Calu3 (cell line): ENCODE measurements around the gene DCAF4. TPM values are rescaled to one million over a fixed set of nuclear protein-coding genes. Genes with fewer than 3 reads are reported as not detected.
"Not testable (repeated sequence)": the region's sequence is repeated elsewhere in the genome, so short reads cannot be mapped to it uniquely, and the experiment has no call there.

Source experiments
- BruUV-seq: library from RNA; stranded (reverse); fragments of 400-500 nt; replicated peaks from 2 replicates; lab custom pipeline; 2021; lab: Mats Ljungman, UMichigan
- CTCF ChIA-PET: fragments of 300-600 bp; sonication (Branson Sonifier 250); formaldehyde crosslinking; loops from one replicate; lab custom pipeline; 2022; ENCODE audit warnings: antibody characterized with exemption; lab: Charles Lee
- DNase-seq: peaks from one replicate; pipeline ENCODE4 v3.0.0; 2022
- H3K27ac Mint-ChIP-seq: one replicate; pipeline ENCODE4 v1.8.0; 2022; ENCODE audit warnings: mixed read lengths; ENCODE audit not compliant: unreplicated experiment
- H3K27me3 Mint-ChIP-seq: one replicate; pipeline ENCODE4 v1.8.0; 2022; ENCODE audit warnings: mixed read lengths; ENCODE audit not compliant: unreplicated experiment
- H3K36me3 Mint-ChIP-seq: one replicate; pipeline ENCODE4 v1.8.0; 2022; ENCODE audit warnings: mild to moderate bottlenecking, moderate library complexity, mixed read lengths; ENCODE audit not compliant: insufficient read depth, unreplicated experiment
- H3K4me1 Mint-ChIP-seq: one replicate; pipeline ENCODE4 v1.8.0; 2022; ENCODE audit warnings: mild to moderate bottlenecking, low read depth, mixed read lengths; ENCODE audit not compliant: unreplicated experiment
- H3K4me3 Mint-ChIP-seq: one replicate; pipeline ENCODE4 v1.8.0; 2022; ENCODE audit warnings: mild to moderate bottlenecking, low read depth, moderate library complexity, mixed read lengths; ENCODE audit not compliant: unreplicated experiment
- H3K9me3 Mint-ChIP-seq: one replicate; pipeline ENCODE4 v1.8.0; 2022; ENCODE audit warnings: low read depth, mixed read lengths; ENCODE audit not compliant: unreplicated experiment
- CTCF ChIP-seq: fragments of 200-600 bp; IDR thresholded peaks from one replicate; pipeline ENCODE4 v1.8.0; 2022; ENCODE audit warnings: antibody characterized with exemption; ENCODE audit not compliant: unreplicated experiment
- intact Hi-C: fragments of 100-400 bp; cut with micrococcal nuclease; formaldehyde crosslinking; loops from one replicate; pipeline ENCODE4 v1.10.0; 2022; ENCODE audit not compliant: unreplicated experiment
- total RNA-seq: library from RNA; stranded (reverse); gene quantifications from 2 replicates; pipeline ENCODE4 v1.2.3, GENCODE V29; 2022

Gene DCAF4
- total RNA-seq, 1 experiment from 2014 or later, result 20.8 TPM

- TF ChIP-seq CTCF, result no peak
- H3K4me1 Mint-ChIP-seq, result no peaks in the 10 kb centered on the region
- intact Hi-C loops, result no loop called here
- H3K4me3 Mint-ChIP-seq, result no peak overlapping the region
- no peak for DNase-seq
- H3K27me3 Mint-ChIP-seq, result no peaks in the 10 kb centered on the region
- H3K27ac Mint-ChIP-seq, result no peak overlapping the region
- BruUV-seq, result no TSS peak
- CTCF ChIA-PET, result no interaction called here
- H3K36me3 Mint-ChIP-seq, result no peaks in the 10 kb centered on the region
- no peaks in the 10 kb centered on the region for H3K9me3 Mint-ChIP-seq
These were observed 73.1 kb downstream of the DCAF4 start for GRCh38 chr14:72999316-72999715.

GRCh38 chr14:73000073-73000472, 73.8 kb downstream of the DCAF4 start:
- CTCF ChIA-PET, result interaction anchor here (0.8 to 1.0 kb wide), 2 partner anchors 13 to 57 kb away, joined by 3 to 4 read pairs; no protein-coding TSS in a partner anchor
- H3K4me1 Mint-ChIP-seq, result no peaks in the 10 kb centered on the region
- no peak for TF ChIP-seq CTCF
- no peaks in the 10 kb centered on the region for H3K27me3 Mint-ChIP-seq
- DNase-seq, result no peak
- no peak overlapping the region for H3K4me3 Mint-ChIP-seq
- no peak overlapping the region for H3K27ac Mint-ChIP-seq
- H3K9me3 Mint-ChIP-seq, result no peaks in the 10 kb centered on the region
- no peaks in the 10 kb centered on the region for H3K36me3 Mint-ChIP-seq
- intact Hi-C loops, result no loop called here
- no TSS peak for BruUV-seq

GRCh38 chr14:73003681-73004080, 77.4 kb downstream of the DCAF4 start:
- CTCF ChIA-PET, result interaction anchor here (0.5 to 0.7 kb wide), 2 partner anchors 156 to 1721 kb away, joined by 3 read pairs; no protein-coding TSS in a partner anchor
- H3K4me1 Mint-ChIP-seq, result no peaks in the 10 kb centered on the region
- intact Hi-C loops, result no loop called here
- DNase-seq, result no peak
- BruUV-seq, result no TSS peak
- no peaks in the 10 kb centered on the region for H3K27me3 Mint-ChIP-seq
- no peaks in the 10 kb centered on the region for H3K36me3 Mint-ChIP-seq
- TF ChIP-seq CTCF, result no peak
- no peaks in the 10 kb centered on the region for H3K9me3 Mint-ChIP-seq
- H3K4me3 Mint-ChIP-seq, result no peak overlapping the region
- H3K27ac Mint-ChIP-seq, result no peak overlapping the region

DNA sequence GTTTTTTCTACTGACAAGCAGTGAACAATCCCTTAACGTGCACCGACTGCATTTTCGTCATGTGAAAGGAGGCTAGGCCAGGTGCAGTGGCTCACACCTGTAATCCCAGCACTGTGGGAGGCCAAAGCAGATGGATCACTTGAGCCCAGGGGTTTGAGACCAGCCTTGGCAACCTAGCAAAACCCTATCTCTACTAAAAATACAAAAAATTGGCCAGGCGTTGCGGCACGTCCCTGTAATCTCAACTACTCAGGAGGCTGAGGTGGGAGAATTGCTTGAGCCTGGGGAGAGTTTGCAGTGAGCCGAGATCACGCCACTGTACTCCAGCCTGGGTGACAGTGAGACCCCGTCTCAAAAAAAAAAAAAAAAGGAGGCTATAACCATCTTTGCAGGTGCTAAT, 78.4 kb downstream of the DCAF4 start:
- H3K36me3 Mint-ChIP-seq, CTCF ChIA-PET, H3K4me3 Mint-ChIP-seq: not testable (repeated sequence)

DNA sequence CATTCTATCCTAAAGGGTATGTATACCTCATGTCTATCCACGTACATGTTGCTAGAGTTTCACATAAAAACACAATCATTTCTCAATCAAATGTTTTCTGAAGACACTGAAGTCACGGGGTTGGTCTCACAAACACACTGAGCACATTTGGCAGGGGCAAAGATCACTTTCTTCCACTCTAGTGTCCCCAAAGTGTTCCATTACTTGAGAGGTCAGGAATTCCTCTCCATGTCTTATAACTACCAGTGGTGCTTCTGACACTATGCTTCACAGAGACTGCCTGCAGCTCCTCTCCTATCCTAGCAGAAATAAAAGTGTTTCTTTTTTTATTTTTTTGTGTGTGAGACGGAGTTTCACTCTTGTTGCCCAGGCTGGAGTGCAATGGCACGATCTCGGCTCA, 81.6 kb downstream of the DCAF4 start:
- Mint-ChIP-seq H3K4me3 (no peak overlapping the region), H3K9me3 (no peaks in the 10 kb centered on the region), H3K27ac (no peak overlapping the region), H3K36me3 (no peaks in the 10 kb centered on the region), H3K27me3 (no peaks in the 10 kb centered on the region), H3K4me1 (peaks cover 8% of the 10 kb centered on the region)
- TF ChIP-seq CTCF, result no peak
- intact Hi-C loops, result no loop called here
- DNase-seq, result no peak
- no TSS peak for BruUV-seq
- CTCF ChIA-PET, result no interaction called here

More for the DNA sequence above, 78.4 kb downstream of the DCAF4 start:
- H3K9me3 Mint-ChIP-seq, intact Hi-C loops, H3K27me3 Mint-ChIP-seq, DNase-seq, H3K27ac Mint-ChIP-seq, H3K4me1 Mint-ChIP-seq, BruUV-seq: not testable (repeated sequence)
